Naive B cell (primary cell): ENCODE data around the gene SEMA4C. TPM values are rescaled to one million over a fixed set of nuclear protein-coding genes. Genes with fewer than 3 reads are reported as not detected.
A peak's percentile ranks its signal among the peaks of the same experiment; 100 is the strongest.

Source experiments
- ATAC-seq, 2 donors: fragments of 150-1000 bp; cut with Tn5 transposase; 2 replicates each; pipeline ENCODE4 v1.10.0; 2021; ENCODE audit warnings: low read depth in 2 of 2, mild to moderate bottlenecking in 2 of 2, moderate library complexity in 2 of 2
- DNase-seq: peaks from one replicate; pipeline ENCODE4 v3.0.0; 2022
- H3K27ac Mint-ChIP-seq, 6 donors: one replicate each; pipeline ENCODE4 v1.8.0; 2020 to 2022; ENCODE audit warnings: mild to moderate bottlenecking in 6 of 6, mixed read lengths in 6 of 6, moderate library complexity in 5 of 6, inconsistent platforms in 2 of 6
- H3K27me3 Mint-ChIP-seq, 3 donors: one replicate each; pipeline ENCODE4 v1.8.0; 2021 to 2022; ENCODE audit warnings: mixed read lengths in 3 of 3, mild to moderate bottlenecking in 1 of 3
- H3K36me3 Mint-ChIP-seq, 2 donors: one replicate each; pipeline ENCODE4 v1.8.0; 2020 to 2022; ENCODE audit warnings: mixed read lengths in 2 of 2, inconsistent platforms in 1 of 2, mild to moderate bottlenecking in 1 of 2
- H3K4me1 Mint-ChIP-seq, 3 donors: one replicate each; pipeline ENCODE4 v1.8.0; 2020 to 2022; ENCODE audit warnings: mixed read lengths in 3 of 3, inconsistent platforms in 1 of 3, mild to moderate bottlenecking in 1 of 3, moderate library complexity in 1 of 3
- H3K4me3 Mint-ChIP-seq, 8 donors: one replicate each; pipeline ENCODE4 v1.8.0; 2020 to 2022; ENCODE audit warnings: mild to moderate bottlenecking in 8 of 8, mixed read lengths in 8 of 8, moderate library complexity in 8 of 8, inconsistent platforms in 2 of 8
- H3K9me3 Mint-ChIP-seq, 7 donors: one replicate each; pipeline ENCODE4 v1.8.0; 2020 to 2022; ENCODE audit warnings: mixed read lengths in 7 of 7, mild to moderate bottlenecking in 5 of 7, inconsistent platforms in 2 of 7, moderate library complexity in 1 of 7
- polyA plus RNA-seq, 6 donors: library from polyadenylated mRNA; unstranded; fragments of 300-500 nt; fragmentation: Illumina TruSeq; gene quantifications; one replicate each; pipeline ENCODE4 v1.2.3, GENCODE V29; 2021; ENCODE audit warnings: low read depth in 6 of 6

SEMA4C gene
- polyA plus RNA-seq, 6 donors from 2014 or later = 0.82 TPM; not detected in 5

DNA sequence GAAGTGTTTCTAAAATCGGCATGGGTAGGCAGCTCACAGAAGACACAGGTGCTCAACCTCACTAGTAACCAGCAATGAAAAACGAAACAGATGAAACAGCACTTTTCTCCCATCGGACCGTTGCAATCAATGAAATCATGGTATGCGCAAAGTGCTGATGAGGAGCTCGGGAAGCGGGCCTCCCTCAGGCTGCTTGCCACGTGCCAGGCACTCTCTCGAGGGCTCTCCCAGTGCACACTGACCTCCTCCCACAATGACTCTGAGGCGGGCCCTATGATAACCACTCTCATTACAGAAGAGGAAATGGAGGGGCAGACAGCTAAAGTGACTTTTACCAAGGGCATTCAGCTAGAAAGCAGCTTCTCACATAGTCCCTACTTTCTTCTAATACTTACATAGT, 22.3 kb downstream of the SEMA4C start:
- H3K36me3 Mint-ChIP-seq = peaks cover 0 to 2% of the 10 kb centered on the region in 2 donors
- no peaks in the 10 kb centered on the region for H3K9me3 Mint-ChIP-seq
- no peaks in the 10 kb centered on the region for H3K27me3 Mint-ChIP-seq
- no peak for DNase-seq
- no peak overlapping the region for H3K27ac Mint-ChIP-seq
- no peak overlapping the region for H3K4me3 Mint-ChIP-seq
- peaks cover 5 to 12% (median 6%) of the 10 kb centered on the region in 3 donors for H3K4me1 Mint-ChIP-seq
- no peak for ATAC-seq

DNA sequence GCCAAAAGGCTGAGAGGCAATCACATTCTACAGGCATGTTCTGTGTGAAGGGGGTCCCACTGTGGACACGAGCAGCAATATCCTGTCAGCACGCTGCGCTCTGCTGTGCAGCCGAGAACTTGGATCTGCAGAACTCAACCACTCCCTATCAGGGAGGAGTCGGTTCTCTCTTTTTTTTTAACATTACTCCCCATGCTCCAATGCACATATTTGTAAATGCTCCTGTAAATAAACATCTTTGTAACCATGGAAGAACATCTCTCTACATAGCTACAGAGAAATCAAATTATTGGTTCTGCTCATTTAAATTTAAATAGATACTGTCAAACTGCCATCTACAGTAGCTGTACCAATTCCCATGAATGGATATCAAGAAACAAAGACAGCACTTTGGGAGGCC, 23.1 kb downstream of the SEMA4C start:
- Mint-ChIP-seq H3K27me3 (no peaks in the 10 kb centered on the region), H3K4me1 (peaks cover 5 to 17% (median 7%) of the 10 kb centered on the region in 3 donors), H3K4me3 (no peak overlapping the region), H3K9me3 (no peaks in the 10 kb centered on the region), H3K36me3 (no peaks in the 10 kb centered on the region), H3K27ac (no peak overlapping the region)
- ATAC-seq (no peak), DNase-seq (no peak)

DNA sequence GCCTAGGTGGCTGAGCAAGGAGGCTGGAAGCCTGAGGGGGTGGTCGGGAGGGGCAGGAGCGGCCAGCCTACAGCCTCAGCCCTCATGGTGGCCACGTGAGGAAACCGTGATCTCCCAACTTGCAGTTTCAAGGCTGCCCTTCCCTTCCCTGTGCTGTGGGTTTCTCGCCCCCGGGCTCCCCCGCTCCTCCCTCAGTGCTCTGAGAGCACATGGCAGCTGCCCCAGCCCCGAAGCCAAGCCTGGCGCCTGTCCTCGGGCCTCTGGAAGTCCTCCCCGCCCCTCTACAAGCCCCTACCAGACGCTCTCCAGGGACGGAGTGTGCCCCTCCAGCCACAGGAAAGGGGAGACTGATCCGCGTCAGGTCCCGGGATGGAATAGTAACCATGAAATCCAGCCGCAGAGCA, 25.5 kb downstream of the SEMA4C start:
- H3K27ac Mint-ChIP-seq = no peak overlapping the region
- no peak overlapping the region for H3K4me3 Mint-ChIP-seq
- no peaks in the 10 kb centered on the region for H3K9me3 Mint-ChIP-seq
- no peak for DNase-seq
- no peak for ATAC-seq
- no peaks in the 10 kb centered on the region for H3K36me3 Mint-ChIP-seq
- no peaks in the 10 kb centered on the region for H3K27me3 Mint-ChIP-seq
- peaks cover 6 to 31% (median 14%) of the 10 kb centered on the region in 3 donors for H3K4me1 Mint-ChIP-seq

DNA sequence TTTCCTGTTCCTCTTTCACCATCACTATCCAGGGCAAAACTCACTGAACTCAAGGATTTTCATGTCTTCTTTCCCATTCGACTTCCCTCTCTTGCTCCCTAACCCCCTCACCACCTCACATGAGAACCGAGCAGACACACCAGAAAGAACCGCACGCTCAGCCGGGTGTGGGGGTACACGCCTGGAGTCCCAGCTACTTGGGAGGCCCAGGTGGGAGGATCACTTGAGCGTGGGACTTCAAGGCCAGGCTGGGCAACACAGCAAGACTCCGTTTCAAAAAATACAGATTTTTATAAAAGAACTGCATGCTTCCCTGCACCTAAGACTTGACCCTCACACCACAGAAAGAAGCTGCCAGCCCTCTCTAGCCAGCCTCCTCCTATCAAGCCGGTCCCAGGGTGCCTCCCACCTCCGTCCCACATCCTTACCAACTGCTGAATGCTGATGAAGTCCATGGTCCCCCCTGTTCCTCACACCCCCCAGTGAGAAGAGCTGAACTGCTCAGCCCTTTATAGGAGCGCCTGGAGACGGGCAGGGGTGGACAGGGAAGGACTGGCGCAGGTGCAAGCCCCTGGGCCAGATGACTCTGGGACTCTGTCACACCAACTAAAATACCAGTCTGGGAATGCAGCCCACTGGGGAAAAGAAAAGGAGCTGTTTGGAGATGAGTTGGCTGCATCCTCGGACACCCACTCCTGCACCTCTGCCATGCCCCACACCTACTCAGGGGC, 26.2 kb downstream of the SEMA4C start, which contains the start of gene ANKRD23:
TSS of gene ANKRD23 (minus strand) at position 484 of the 731 bp plus-strand sequence. CDS start at position 455, 29 bp downstream.
- no peak within 1 kb of the TSS for H3K4me3 Mint-ChIP-seq
- H3K9me3 Mint-ChIP-seq = no peaks in the 10 kb centered on the region
- peaks cover 10 to 36% (median 17%) of the 10 kb centered on the region in 3 donors for H3K4me1 Mint-ChIP-seq
- H3K27ac Mint-ChIP-seq = peak within 1 kb of the TSS in 3 of 6 donors; percentile 47 to 90 (median 73)
- H3K27me3 Mint-ChIP-seq = no peaks in the 10 kb centered on the region
- ATAC-seq (no peak), DNase-seq (no peak)
- H3K36me3 Mint-ChIP-seq = no peaks in the 10 kb centered on the region

DNA sequence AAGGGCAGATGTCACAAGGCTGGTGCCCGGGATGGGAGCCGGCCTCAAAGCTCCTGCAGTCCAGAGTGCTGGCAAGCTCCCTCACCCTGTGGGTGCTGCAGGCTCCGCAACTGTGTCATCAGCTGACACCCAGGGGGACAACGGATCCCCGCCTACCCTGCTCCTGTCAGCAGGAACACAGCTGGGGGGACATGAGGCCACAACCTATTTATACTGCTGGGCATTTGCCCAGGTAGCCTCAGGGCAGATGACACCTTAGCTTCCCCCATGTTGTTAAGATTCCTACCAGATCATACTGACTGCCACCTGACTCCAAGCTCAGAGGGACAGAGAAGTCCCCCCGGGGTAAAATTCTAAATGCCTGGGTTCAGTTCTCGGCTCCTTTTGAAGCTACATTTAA, 27.3 kb downstream of the SEMA4C start:
- no peaks in the 10 kb centered on the region for H3K9me3 Mint-ChIP-seq
- peaks cover 10 to 36% (median 17%) of the 10 kb centered on the region in 3 donors for H3K4me1 Mint-ChIP-seq
- H3K4me3 Mint-ChIP-seq = no peak overlapping the region
- no peaks in the 10 kb centered on the region for H3K36me3 Mint-ChIP-seq
- no peak overlapping the region for H3K27ac Mint-ChIP-seq
- no peak for DNase-seq
- ATAC-seq = no peak
- no peaks in the 10 kb centered on the region for H3K27me3 Mint-ChIP-seq

DNA sequence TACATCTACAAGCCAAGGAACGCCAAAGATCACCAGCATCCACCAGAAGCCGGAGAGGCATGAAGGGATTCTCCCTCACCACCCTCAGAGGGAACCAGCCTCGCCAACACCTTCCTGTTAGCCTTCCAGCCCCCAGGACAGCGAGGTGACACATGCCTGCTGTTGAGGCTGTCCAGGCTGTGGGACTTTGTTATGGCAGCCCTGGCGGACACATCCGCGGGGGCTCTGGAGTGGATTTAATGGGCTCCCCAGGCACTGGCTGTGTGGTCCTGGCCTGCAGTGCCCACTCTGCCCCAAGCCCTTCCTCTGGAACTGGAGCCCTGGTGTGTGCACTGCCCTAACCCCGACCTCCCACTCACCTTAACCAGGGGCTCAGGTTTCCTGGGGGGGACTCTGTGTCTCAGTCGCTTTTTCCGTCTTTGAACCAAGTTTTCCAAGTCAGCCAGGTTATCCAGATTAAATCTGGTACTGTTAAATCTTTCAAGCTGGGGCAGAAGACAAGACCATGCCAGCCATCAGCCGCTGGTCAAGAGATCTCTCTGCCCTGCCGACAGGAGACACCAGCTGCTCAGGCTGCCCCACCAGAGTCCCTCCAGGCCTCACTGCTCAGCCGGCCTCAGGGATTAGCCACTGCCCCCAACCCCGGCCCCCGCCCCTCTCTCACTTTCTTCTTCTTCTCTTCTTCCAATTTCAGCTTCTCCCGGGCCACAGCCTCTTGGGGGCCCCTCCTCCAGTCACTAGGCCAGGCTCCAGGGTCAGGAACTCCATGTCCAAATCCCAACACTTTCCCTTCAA, 28.0 kb downstream of the SEMA4C start:
- DNase-seq (no peak), ATAC-seq (no peak)
- peaks cover 10 to 36% (median 17%) of the 10 kb centered on the region in 3 donors for H3K4me1 Mint-ChIP-seq
- H3K27ac Mint-ChIP-seq = peak overlapping the region in 1 of 6 donors; percentile 90
- H3K4me3 Mint-ChIP-seq = peak overlapping the region in 2 of 8 donors; percentile 37 to 40
- H3K27me3 Mint-ChIP-seq = no peaks in the 10 kb centered on the region
- no peaks in the 10 kb centered on the region for H3K9me3 Mint-ChIP-seq
- no peaks in the 10 kb centered on the region for H3K36me3 Mint-ChIP-seq

DNA sequence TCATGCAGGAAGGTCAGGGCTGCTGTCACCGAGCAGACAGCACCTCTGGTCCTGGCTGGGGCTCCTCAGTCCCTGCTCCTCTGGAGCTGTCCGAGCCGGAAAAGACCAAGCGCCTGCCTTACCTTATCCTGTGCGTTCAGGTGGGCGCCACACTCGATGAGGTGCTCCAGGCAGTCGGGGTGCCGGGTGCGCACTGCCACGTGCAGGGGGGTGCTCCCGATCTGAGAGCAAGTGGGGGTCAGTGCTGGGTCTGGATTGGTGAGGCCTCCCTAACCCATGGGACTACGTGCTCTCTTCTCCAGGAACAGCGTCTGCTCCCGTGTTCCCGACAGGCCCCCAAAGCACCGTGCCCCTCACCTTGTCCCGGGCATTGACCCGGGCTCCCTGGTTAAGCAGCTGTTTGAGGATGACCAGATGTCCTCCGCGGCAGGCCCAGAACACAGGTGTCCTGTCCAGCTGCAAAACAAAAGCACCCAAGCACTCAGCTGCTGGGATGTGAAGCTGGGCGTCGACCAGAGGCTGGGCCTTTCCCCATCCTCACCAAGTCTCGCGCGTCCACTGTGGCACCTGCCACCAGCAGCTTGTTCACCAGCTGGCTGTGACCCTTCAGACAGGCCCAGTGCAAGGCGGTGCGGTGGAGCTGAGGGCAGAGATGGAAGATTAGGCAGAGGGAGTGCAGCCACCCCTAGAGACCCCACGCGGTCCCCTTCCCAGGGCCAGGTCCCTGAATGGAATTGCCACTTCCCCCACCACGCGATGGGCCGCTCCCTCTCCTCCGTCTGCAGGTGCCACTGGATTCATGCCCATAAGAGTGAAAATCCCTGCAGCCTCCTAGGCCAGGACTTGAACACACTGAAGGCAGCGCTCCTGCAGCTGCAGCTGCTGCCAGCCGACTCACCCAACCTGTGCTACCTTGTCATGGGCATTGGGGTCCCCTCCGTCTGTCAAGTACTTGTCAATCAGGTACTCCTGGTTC, 29.7 kb downstream of the SEMA4C start:
- peak overlapping the region in 3 of 6 donors; percentile 19 to 70 (median 69) for H3K27ac Mint-ChIP-seq
- ATAC-seq (no peak), DNase-seq (no peak)
- H3K36me3 Mint-ChIP-seq = no peaks in the 10 kb centered on the region
- peaks cover 10 to 36% (median 20%) of the 10 kb centered on the region in 3 donors for H3K4me1 Mint-ChIP-seq
- peak overlapping the region; percentile 25 to 76 (median 59) for H3K4me3 Mint-ChIP-seq
- no peaks in the 10 kb centered on the region for H3K27me3 Mint-ChIP-seq
- H3K9me3 Mint-ChIP-seq = no peaks in the 10 kb centered on the region

DNA sequence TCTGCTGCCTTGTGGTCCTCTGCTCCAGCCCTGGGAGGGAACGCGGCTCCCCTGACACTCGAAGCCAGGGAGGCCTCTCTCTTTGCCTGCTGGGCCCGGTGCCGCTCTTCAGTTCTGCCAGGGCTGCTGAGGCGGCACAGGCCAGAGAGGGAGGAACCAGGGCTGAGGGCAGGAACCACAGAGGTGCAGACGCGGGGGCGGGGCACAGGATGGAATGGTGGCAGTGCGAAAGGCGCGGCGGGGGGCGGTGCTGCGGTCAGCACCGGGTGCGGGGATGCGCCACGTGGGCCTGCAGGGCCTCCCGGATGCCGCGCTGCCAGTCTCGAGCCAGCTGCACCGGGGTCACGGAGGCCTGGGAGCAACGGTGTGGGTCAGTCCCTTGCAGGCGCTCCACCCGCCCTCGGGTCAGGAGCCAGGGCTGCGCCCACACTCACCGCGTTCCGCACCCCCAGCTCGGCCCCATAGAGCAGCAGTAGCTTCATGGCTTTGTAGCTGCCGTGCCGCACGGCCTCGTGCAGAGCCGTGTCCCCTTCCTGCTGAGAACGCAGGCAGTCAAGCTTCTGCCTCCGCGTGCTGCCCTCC, 30.5 kb downstream of the SEMA4C start:
- ATAC-seq = peak; percentile 99
- peak overlapping the region; percentile 32 to 89 (median 74) for H3K4me3 Mint-ChIP-seq
- peak overlapping the region in 4 of 6 donors; percentile 69 to 87 (median 70) for H3K27ac Mint-ChIP-seq
- H3K36me3 Mint-ChIP-seq = no peaks in the 10 kb centered on the region
- no peaks in the 10 kb centered on the region for H3K9me3 Mint-ChIP-seq
- H3K4me1 Mint-ChIP-seq = peaks cover 10 to 36% (median 20%) of the 10 kb centered on the region in 3 donors
- no peaks in the 10 kb centered on the region for H3K27me3 Mint-ChIP-seq
- peak; percentile 84 for DNase-seq

DNA sequence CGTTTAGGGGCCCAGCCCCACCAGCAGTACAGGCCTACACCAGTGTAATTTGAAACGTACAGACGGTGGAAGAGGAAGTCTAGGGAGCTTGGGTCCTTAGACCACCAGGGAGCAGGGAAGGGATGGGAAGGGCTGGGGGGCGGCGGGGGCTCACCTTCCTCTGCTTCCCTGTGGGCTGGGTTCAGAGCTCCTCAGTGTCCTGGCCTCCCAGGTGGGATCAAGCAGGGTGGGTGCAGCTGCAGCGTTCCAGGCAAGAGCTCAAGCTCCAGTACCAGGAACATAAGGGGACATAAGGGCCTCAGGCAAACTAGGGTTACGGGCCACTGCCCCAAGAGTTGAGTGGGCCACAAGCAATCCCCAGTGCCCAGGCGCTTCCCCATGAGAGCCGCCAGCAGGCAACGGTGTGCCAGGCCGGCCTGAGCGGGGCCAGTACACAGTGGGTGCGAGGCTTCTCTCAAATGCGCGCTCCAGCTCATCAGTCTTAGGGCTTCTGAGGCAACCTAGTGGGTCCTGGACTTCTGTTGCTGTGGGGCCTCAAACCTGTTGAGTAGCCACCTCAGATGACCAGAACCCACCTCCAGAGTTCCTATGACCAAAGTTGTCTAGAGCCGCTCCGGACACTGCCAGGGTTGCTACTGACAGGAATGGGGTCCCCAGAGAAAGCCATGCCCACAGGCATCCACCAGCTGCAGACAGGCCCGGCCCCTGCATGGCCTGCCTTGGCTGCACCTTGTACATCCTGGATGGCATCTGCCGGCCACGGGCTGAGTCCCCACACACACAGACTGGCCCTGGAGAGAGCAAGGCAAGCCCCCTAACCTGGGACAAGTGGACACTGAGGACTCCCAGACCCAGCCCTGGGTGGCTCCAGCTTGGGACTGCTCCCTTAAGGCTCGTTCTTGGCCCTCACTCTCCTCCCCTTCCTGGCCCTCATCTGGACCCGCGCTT, 31.3 kb downstream of the SEMA4C start:
- H3K36me3 Mint-ChIP-seq = no peaks in the 10 kb centered on the region
- H3K4me1 Mint-ChIP-seq = peaks cover 10 to 30% (median 20%) of the 10 kb centered on the region in 3 donors
- ATAC-seq (no peak), DNase-seq (no peak)
- H3K4me3 Mint-ChIP-seq = peak overlapping the region; percentile 32 to 89 (median 76)
- no peaks in the 10 kb centered on the region for H3K9me3 Mint-ChIP-seq
- H3K27ac Mint-ChIP-seq = peak overlapping the region in 2 of 6 donors; percentile 69 to 87
- H3K27me3 Mint-ChIP-seq = no peaks in the 10 kb centered on the region

DNA sequence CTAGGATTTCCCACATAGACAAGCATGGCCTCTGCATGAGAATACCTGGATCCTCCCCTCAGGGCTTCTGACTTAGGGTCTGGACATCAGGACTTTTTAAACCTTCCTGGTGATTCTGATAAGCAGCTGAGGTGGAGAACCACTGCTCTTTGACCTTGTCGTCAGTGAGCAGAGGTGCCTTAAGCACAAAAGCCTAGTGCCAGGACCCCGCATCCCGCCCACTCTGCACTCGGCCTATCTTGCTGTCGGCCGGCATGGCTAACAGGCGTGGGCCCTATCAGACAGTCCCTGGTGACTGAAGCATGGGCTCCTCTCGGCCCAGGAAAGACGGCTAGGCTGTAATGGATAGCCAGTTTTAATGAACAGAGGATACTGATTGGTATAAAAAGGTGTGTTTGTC, 32.3 kb downstream of the SEMA4C start:
- DNase-seq (no peak), ATAC-seq (no peak)
- Mint-ChIP-seq H3K36me3 (no peaks in the 10 kb centered on the region), H3K27me3 (no peaks in the 10 kb centered on the region), H3K9me3 (no peaks in the 10 kb centered on the region), H3K4me1 (peaks cover 11 to 33% (median 23%) of the 10 kb centered on the region in 3 donors), H3K4me3 (peak overlapping the region in 1 of 8 donors; percentile 3), H3K27ac (peak overlapping the region in 1 of 6 donors; percentile 15)

DNA sequence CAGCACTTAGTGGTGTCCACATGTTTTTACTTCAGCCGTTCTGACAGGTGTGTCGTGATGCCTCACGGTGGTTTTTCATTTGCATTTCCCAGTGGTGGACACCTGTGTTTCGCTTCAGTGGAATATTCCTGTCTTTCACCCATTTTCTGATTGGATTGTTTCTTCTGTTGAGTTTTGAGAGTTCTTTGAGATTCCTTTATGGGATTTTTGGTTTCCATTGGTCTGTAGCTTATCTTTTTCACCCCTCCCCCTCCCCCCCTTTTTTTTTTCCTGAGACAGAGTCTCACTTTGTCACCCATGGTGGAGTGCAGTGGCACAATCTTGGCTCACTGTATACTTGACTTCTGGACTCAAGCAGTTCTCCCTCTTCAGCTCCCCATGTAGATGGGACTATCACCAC, 34.0 kb downstream of the SEMA4C start:
- Mint-ChIP-seq H3K27ac (no peak overlapping the region), H3K4me1 (peaks cover 11 to 29% (median 23%) of the 10 kb centered on the region in 3 donors), H3K4me3 (no peak overlapping the region), H3K9me3 (no peaks in the 10 kb centered on the region), H3K36me3 (peaks cover 0 to 5% of the 10 kb centered on the region in 2 donors), H3K27me3 (no peaks in the 10 kb centered on the region)
- no peak for DNase-seq
- no peak for ATAC-seq
